Kidney epithelial cell (primary cell): ENCODE measurements around the gene WNT11. TPM values are rescaled to one million over a fixed set of nuclear protein-coding genes. Genes with fewer than 3 reads are reported as not detected.

Experiments used
- DNase-seq: peaks from one replicate; pipeline ENCODE4 v3.0.0-alpha.2; 2010; ENCODE audit warnings: low read depth
- H3K27me3 ChIP-seq: 2 replicates; pipeline ENCODE4 v1.6.0; 2011; ENCODE audit warnings: low read length; ENCODE audit not compliant: control insufficient read depth, insufficient read depth
- H3K36me3 ChIP-seq: 2 replicates; pipeline ENCODE4 v1.5.1; 2011; ENCODE audit warnings: low read length; ENCODE audit not compliant: control insufficient read depth, insufficient read depth
- H3K4me3 ChIP-seq: 2 replicates; pipeline ENCODE4 v1.5.1; 2011; ENCODE audit warnings: low read depth, mild to moderate bottlenecking, control low read depth, low read length
- total RNA-seq: library from RNA; depleted of rRNA; stranded (reverse); fragments of >200 nt; gene quantifications from 2 replicates; pipeline ENCODE4 v1.2.3, GENCODE V29; 2015
- TF ChIP-seq, protein P1 (sequence below): IDR thresholded peaks from 2 replicates; pipeline ENCODE4 v1.5.1; 2011; ENCODE audit warnings: mild to moderate bottlenecking, moderate library complexity, low read length, control low read depth, inconsistent platforms; ENCODE audit not compliant: insufficient read depth, poor library complexity, severe bottlenecking

The WNT11 gene
- total RNA-seq, 1 donor from 2014 or later: 0.21 TPM

- Histone ChIP-seq H3K36me3 (no peaks in the 10 kb centered on the region), H3K27me3 (peaks cover 44% of the 10 kb centered on the region), H3K4me3 (no peak overlapping the region)
- DNase-seq: no peak
- TF ChIP-seq, protein P1, sequence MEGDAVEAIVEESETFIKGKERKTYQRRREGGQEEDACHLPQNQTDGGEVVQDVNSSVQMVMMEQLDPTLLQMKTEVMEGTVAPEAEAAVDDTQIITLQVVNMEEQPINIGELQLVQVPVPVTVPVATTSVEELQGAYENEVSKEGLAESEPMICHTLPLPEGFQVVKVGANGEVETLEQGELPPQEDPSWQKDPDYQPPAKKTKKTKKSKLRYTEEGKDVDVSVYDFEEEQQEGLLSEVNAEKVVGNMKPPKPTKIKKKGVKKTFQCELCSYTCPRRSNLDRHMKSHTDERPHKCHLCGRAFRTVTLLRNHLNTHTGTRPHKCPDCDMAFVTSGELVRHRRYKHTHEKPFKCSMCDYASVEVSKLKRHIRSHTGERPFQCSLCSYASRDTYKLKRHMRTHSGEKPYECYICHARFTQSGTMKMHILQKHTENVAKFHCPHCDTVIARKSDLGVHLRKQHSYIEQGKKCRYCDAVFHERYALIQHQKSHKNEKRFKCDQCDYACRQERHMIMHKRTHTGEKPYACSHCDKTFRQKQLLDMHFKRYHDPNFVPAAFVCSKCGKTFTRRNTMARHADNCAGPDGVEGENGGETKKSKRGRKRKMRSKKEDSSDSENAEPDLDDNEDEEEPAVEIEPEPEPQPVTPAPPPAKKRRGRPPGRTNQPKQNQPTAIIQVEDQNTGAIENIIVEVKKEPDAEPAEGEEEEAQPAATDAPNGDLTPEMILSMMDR: no peak
Observed at GRCh38 chr11:76250520-76251225, 44.4 kb upstream of the WNT11 start.

GRCh38 chr11:76249195-76249741 is 43.0 kb upstream of the WNT11 start:
- H3K36me3 ChIP-seq: no peaks in the 10 kb centered on the region
- H3K27me3 ChIP-seq: peaks cover 44% of the 10 kb centered on the region
- TF ChIP-seq, protein P1: no peak
- H3K4me3 ChIP-seq: no peak overlapping the region
- DNase-seq: no peak

GRCh38 chr11:76248210-76248609 is 41.9 kb upstream of the WNT11 start:
- no peak overlapping the region for H3K4me3 ChIP-seq
- DNase-seq: no peak
- H3K36me3 ChIP-seq: no peaks in the 10 kb centered on the region
- TF ChIP-seq, protein P1: peak; percentile 20
- H3K27me3 ChIP-seq: peaks cover 44% of the 10 kb centered on the region

DNA sequence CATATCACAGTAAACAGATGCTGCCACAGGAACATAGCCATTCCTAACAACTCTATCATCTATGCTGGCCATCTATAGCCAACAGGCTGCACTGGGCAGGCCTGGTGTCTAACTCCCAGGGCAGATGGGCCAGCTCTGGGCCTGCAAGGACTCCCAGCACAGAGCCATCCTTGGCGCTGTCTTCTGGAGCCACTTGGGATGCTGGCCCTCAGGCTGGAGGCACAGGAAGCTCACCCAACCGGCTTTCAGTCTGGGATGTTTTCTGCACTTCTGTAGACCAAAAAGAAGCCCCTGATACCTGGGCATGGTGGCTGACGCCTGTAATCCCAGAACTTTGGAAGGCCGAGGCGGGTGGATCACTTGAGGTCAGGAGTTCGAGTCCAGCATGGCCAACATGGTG is 40.8 kb upstream of the WNT11 start:
- no peaks in the 10 kb centered on the region for H3K36me3 ChIP-seq
- DNase-seq: no peak
- no peak overlapping the region for H3K4me3 ChIP-seq
- peaks cover 44% of the 10 kb centered on the region for H3K27me3 ChIP-seq
- TF ChIP-seq, protein P1: no peak

- H3K27me3 ChIP-seq: peaks cover 46% of the 10 kb centered on the region
- no peaks in the 10 kb centered on the region for H3K36me3 ChIP-seq
- DNase-seq: no peak
- TF ChIP-seq, protein P1: no peak
- H3K4me3 ChIP-seq: no peak overlapping the region
Observed at GRCh38 chr11:76246271-76246933, 40.1 kb upstream of the WNT11 start.
